Tibial artery (tissue), 4 donors: Measurements from ENCODE around the gene GJA9.

Experiments
- DNase-seq, 2 donors: peaks; one replicate each; pipeline ENCODE4 v3.0.0-alpha.2; 2019
- H3K27ac ChIP-seq, 2 donors: fragments of 200-600 bp; sonication (generic) in 1 of 2; 1 replicate in 1 of 2; 2 replicates in 1 of 2; pipeline ENCODE4 v1.5.1; 2018 to 2019; ENCODE audit warnings: mild to moderate bottlenecking in 1 of 2
- H3K27me3 ChIP-seq, 2 donors: fragments of 200-600 bp; sonication (generic) in 1 of 2; one replicate each; pipeline versions ENCODE4 v1.5.1 to v1.6.0; 2016 to 2019
- H3K36me3 ChIP-seq, 3 donors: fragments of 200-600 bp; sonication (generic) in 2 of 3; one replicate each; pipeline ENCODE4 v1.5.1; 2016 to 2019; ENCODE audit warnings: mild to moderate bottlenecking in 2 of 3
- H3K4me1 ChIP-seq, 4 donors: fragments of 200-600 bp; sonication (generic) in 2 of 4; 1 replicate in 3 of 4; 2 replicates in 1 of 4; pipeline ENCODE4 v1.5.1; 2016 to 2019
- H3K4me3 ChIP-seq, 2 donors: fragments of 200-600 bp; sonication (generic) in 1 of 2; 1 replicate in 1 of 2; 2 replicates in 1 of 2; pipeline ENCODE4 v1.5.1; 2018 to 2019; ENCODE audit warnings: mild to moderate bottlenecking in 2 of 2
- H3K9me3 ChIP-seq, 3 donors: fragments of 200-600 bp; sonication (generic) in 1 of 3; one replicate each; pipeline ENCODE4 v1.5.1; 2016 to 2019
- CTCF ChIP-seq, 2 experiments: fragments of 200-600 bp in 1 of 2; fragments of 450-650 bp in 1 of 2; IDR thresholded peaks; one replicate each; pipeline ENCODE4 v1.5.1; 2017 to 2019; ENCODE audit warnings: antibody characterized with exemption in 2 of 2, mild to moderate bottlenecking in 1 of 2, moderate library complexity in 1 of 2
- intact Hi-C: fragments of 100-400 bp; cut with DNase I; formaldehyde crosslinking; loops from one replicate; pipeline ENCODE4 v1.15.0; 2023; ENCODE audit warnings: low total_unique reads

GJA9 gene

GRCh38 chr1:38881487-38881886 lies at the start of gene GJA9:
GJA9 (minus strand) TSS chr1:38881587; CDS start chr1:38876098, 5,489 bp downstream.
- intact Hi-C loops, result no loop called here
- no peak for TF ChIP-seq CTCF (IDR thresholded peaks at IDR 0.05)
- DNase-seq, result no peak
- H3K4me3 ChIP-seq, result no peak within 1 kb of the TSS
- H3K36me3 ChIP-seq, result no peaks in the 10 kb centered on the region
- no peak within 1 kb of the TSS for H3K27ac ChIP-seq
- H3K4me1 ChIP-seq, result no peaks in the 10 kb centered on the region
- no peaks in the 10 kb centered on the region for H3K9me3 ChIP-seq
- no peaks in the 10 kb centered on the region for H3K27me3 ChIP-seq

GRCh38 chr1:38929476-38929875 lies 48.1 kb upstream of the GJA9 start:
- intact Hi-C loops, result no loop called here
- Histone ChIP-seq H3K27ac (no peak overlapping the region), H3K4me3 (no peak overlapping the region), H3K9me3 (no peaks in the 10 kb centered on the region), H3K36me3 (no peaks in the 10 kb centered on the region), H3K4me1 (no peaks in the 10 kb centered on the region), H3K27me3 (no peaks in the 10 kb centered on the region)
- DNase-seq, result no peak
- no peak for TF ChIP-seq CTCF (IDR thresholded peaks at IDR 0.05)

- intact Hi-C loops, result no loop called here
- no peaks in the 10 kb centered on the region for H3K9me3 ChIP-seq
- no peak for TF ChIP-seq CTCF (IDR thresholded peaks at IDR 0.05)
- no peaks in the 10 kb centered on the region for H3K27me3 ChIP-seq
- H3K36me3 ChIP-seq, result no peaks in the 10 kb centered on the region
- H3K4me3 ChIP-seq, result no peak overlapping the region
- DNase-seq, result no peak
- H3K4me1 ChIP-seq, result no peaks in the 10 kb centered on the region
- no peak overlapping the region for H3K27ac ChIP-seq
These were observed 47.7 kb upstream of the GJA9 start for GRCh38 chr1:38929054-38929453.

- H3K4me3 ChIP-seq, result no peak overlapping the region
- no peak for TF ChIP-seq CTCF (IDR thresholded peaks at IDR 0.05)
- no peaks in the 10 kb centered on the region for H3K36me3 ChIP-seq
- no peaks in the 10 kb centered on the region for H3K4me1 ChIP-seq
- intact Hi-C loops, result no loop called here
- H3K9me3 ChIP-seq, result no peaks in the 10 kb centered on the region
- DNase-seq, result no peak
- H3K27me3 ChIP-seq, result no peaks in the 10 kb centered on the region
- no peak overlapping the region for H3K27ac ChIP-seq
These were observed 44.7 kb upstream of the GJA9 start for GRCh38 chr1:38926091-38926490.

GRCh38 chr1:38925391-38925790 lies 44.0 kb upstream of the GJA9 start:
- Histone ChIP-seq H3K9me3 (no peaks in the 10 kb centered on the region), H3K4me1 (no peaks in the 10 kb centered on the region), H3K27ac (no peak overlapping the region), H3K27me3 (no peaks in the 10 kb centered on the region), H3K4me3 (no peak overlapping the region), H3K36me3 (no peaks in the 10 kb centered on the region)
- no peak for DNase-seq
- intact Hi-C loops, result no loop called here
- no peak for TF ChIP-seq CTCF (IDR thresholded peaks at IDR 0.05)

GRCh38 chr1:38923607-38924006 lies 42.2 kb upstream of the GJA9 start:
- intact Hi-C loops, result no loop called here
- no peak for TF ChIP-seq CTCF (IDR thresholded peaks at IDR 0.05)
- H3K4me1 ChIP-seq, result no peaks in the 10 kb centered on the region
- H3K27ac ChIP-seq, result no peak overlapping the region
- DNase-seq, result no peak
- no peaks in the 10 kb centered on the region for H3K9me3 ChIP-seq
- H3K27me3 ChIP-seq, result no peaks in the 10 kb centered on the region
- H3K4me3 ChIP-seq, result no peak overlapping the region
- no peaks in the 10 kb centered on the region for H3K36me3 ChIP-seq
